NOMO-1 treated with dmso at 0.1 percent for 144 hours (cell line): ENCODE results near the gene TNNI3K.

Experiments
- DNase-seq: peaks from one replicate; lab custom pipeline; 2025; ENCODE audit not compliant: unreplicated experiment; lab: John Stamatoyannopoulos, UW

The TNNI3K gene

DNA sequence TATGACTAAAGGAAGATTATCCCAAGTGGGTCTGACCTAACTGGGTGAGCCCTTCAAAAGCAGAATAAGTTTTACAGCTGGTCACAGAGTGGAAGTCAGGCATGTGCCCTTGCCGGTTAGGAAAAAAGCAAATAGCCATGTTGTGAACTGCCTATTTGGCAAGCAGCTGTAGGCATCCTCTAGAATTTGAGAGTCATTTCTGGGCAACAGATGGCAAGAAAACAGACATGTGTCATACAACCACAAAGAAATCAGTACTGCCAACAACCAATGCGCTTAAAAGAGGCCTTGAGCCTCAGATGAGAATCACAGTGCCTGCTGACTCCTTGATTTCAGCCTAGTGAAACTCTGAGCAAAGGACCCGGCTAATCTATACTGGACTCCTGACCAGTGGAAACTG lies 250.4 kb downstream of the TNNI3K start:
- no peak for DNase-seq

DNA sequence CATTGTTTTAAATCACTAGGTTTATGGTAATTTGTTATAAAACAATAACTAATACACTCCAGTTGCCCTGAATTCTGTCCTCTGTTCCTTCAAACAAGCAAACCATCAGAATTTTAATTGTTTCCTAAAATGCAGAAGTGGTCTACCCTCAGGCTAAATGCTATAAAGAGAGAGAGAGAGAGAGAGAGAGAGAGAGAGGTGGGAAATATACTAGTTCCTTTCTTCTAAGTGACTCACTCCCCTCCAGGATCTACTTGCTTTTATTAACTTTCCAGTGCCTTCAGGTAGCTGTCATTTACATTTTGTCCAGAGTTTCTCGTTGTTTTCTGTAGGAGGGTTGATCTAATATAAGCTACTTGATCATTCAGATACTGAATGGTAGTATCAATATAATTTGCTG lies 250.8 kb downstream of the TNNI3K start:
- DNase-seq, result no peak

GRCh38 chr1:74496669-74497068 lies 261.5 kb downstream of the TNNI3K start:
- no peak for DNase-seq

DNA sequence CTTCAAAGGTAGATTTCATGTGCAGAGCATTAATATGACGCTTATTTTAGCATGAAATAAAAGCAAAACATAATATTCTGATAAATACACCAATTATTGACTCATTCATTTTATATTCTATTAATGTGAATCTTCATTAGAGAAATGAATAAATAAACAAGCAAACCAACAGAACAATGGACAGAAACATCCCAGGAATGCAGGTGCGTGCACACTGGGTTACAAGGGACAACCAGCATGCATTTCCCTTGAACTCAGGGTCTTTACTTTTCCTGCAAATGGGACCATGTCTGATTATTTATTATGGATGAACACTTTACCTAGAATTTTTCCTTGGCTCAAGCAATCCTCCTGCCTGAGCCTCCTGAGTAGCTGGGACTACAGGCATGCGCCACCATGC lies 263.7 kb downstream of the TNNI3K start:
- DNase-seq, result no peak

- no peak for DNase-seq
Observed at GRCh38 chr1:74502432-74502831, 267.2 kb downstream of the TNNI3K start.

GRCh38 chr1:74502858-74503257 lies 267.7 kb downstream of the TNNI3K start:
- no peak for DNase-seq

- no peak for DNase-seq
Observed at GRCh38 chr1:74504125-74504932, 269.1 kb downstream of the TNNI3K start.

- DNase-seq, result no peak
Observed at GRCh38 chr1:74504933-74505512, 269.8 kb downstream of the TNNI3K start.

DNA sequence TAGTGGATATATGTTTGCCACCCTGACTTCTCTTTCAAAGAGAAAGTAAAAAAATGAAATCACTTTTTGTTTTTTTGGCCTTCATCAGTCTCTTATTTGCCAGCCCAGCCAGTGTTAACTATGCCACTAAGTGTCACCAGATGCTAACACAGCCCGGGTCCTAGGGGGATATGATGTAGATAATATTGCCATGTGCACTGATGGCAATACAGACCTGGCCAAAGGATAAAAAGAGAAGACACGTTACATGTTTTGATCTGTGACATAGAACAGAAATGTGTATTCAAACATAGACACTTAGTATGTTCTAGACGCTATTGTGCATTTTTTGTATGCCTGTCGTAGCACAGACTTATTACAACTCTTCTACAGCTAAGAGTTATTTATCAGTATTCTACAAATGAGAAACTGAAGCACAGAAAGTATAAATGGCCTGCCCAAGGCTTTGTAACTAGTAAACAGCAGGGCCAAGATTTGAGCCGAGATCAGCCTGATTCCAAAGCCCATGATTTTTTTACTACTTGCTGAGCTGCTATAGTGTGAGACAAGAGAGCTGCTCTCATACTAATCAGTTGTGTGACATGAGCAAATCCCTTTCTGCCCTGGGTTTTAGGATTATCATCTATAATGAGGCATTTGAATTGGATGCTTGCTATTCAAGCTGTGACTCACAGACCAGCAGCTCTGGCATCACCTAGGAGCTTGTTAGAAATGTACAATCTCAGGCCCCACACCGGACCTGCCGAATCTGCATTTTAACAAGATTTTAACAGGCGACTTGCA lies 270.9 kb downstream of the TNNI3K start:
- no peak for DNase-seq

- no peak for DNase-seq
Observed at GRCh38 chr1:74508449-74508848, 273.3 kb downstream of the TNNI3K start.

DNA sequence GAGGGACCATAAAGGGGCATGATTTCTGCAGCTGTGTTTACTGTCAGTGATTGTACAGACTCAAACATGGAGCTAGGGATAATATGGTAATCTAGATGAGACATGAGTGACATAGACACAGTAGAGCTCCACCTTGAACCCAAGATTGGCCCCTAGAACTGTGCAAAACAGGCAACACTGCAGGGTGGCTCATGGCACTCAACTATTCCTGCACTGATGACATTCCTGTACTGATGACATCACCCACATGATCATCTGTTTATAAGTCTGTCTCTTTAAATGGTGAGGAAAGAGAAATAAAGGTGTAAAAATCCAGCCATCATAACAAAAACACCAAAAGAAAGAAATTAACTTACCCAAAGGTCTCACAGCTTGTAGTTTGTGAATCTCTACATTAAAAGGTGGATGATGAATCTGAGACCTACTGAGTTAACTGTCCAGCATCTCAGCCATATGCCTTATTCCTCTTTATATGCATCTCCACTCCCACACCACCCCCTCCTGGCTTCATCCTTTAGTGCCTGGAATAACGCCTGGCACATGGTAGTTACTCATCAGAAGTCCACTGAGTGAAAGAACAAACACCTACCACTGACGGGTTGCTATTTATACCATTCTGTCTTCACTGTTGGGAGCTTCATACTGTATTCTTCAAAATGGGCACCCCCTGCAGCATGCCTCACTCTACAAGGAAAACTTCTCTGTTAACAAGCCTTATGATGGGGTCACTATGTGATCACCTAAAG lies 277.2 kb downstream of the TNNI3K start, which contains the start of gene LRRC53:
LRRC53 (minus strand) TSS at position 442 of the 746 bp plus-strand sequence. CDS start 29,262 bp downstream, outside the sequence.
- no peak for DNase-seq

DNA sequence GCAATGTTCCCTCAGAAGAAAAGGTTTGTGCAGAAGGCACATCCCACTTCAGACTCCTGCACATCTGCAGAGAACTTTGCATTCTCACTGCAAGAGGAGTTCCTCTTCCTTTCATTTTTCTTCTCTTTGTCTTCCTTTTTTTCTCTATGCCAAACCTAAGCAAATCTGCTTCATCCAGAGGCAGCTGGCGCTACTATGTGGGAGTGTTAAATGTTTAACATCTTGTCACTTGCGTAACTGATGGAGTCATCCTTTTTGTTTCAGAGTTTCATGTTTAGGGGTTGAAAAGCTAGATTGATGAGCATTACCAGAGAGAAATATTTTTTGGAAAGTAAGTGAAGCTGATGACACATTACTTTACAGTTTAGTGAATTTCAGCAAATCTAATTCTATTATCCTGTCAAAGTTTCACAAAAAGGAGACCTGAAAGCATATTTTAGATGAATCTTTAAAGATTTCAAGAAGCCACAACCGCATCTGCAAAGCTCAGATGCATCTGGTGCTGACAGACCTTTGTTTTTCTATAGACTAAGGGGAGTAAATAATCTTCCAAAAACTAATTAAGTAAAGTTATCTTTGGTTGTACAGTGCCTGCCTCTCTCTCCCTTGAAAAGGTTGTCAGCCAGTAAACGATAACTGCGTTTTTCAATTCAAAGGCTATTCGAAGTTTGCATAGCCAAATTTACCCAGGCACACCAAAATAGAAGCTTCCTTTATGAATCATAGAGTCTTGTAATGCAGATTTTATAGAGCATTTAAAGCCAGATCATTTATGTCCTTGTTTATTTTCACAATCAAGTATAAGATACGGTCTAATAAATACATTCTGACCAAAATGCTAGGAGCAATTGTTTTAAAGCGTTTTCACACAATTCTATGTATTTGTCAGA lies 278.5 kb downstream of the TNNI3K start:
- no peak for DNase-seq

GRCh38 chr1:74517599-74518051 lies 282.4 kb downstream of the TNNI3K start:
- DNase-seq, result no peak

GRCh38 chr1:74522148-74522547 lies 287.0 kb downstream of the TNNI3K start:
- DNase-seq, result no peak

DNA sequence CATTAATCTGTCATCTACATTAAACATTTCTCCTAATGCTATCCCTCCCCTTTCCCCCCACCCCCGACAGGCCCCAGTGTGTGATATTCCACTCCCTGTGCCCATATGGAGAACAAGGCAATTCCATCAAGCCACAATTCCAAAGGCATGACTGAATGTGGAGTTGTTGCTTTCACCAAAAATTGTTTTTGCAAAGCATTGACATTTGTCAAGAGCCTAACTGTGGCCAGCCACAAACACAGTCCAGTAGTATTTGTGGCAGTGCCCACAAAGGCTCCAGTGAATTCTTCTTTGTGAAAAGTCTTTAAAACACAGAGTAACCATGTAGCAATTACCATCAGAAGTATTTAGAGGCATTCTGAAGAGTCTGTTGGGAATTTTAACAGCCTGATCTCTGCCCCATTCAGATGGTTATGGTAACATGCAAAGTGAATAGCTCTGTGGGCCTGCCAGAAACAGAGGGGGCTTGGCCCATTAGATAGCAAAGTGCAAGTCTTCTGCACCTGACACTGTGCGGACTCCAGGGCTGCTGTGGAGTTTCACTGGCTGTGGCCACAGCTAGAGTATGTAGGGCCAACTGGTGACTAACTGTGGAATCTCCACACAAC lies 288.8 kb downstream of the TNNI3K start:
- no peak for DNase-seq

DNA sequence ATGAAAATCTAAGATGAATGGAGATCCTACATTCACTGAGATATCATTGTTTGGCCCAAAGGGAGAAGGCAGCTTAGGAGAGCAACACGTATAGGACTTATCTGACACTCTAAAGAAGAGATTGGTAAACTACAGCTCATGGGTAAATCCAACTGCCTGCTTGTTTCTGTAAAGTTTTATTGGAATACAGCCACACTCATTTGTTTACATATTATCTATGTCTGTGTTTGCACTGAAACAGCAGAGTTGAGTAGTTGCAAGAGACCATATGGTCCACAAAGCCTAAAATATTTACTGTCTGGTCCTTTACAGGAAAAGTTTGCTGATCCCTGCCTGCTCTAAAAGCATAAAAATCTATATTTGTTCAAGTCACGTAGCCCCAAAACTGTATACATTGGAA lies 291.5 kb downstream of the TNNI3K start:
- no peak for DNase-seq

DNA sequence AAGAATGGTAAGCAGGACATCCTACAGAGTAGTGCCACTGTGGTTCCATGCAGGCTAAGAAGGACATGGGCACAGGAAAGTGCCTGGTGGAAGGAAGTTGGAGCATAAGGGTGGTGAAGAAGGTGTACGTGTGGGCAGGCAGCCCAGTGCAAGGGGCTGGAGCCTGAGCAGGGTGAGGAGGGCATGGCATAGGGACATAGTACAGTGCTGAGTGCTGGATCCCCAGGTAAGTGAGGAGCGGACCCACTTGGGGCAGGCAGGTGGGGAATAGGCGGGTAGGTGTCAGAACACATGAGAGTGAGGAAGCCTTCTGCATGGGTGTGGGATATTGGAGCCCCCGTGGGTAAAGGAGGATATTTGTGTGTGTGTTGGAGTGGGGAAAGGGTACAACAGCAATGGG lies 292.9 kb downstream of the TNNI3K start:
- no peak for DNase-seq

- DNase-seq, result no peak
Observed at GRCh38 chr1:74530892-74531291, 295.7 kb downstream of the TNNI3K start.

DNA sequence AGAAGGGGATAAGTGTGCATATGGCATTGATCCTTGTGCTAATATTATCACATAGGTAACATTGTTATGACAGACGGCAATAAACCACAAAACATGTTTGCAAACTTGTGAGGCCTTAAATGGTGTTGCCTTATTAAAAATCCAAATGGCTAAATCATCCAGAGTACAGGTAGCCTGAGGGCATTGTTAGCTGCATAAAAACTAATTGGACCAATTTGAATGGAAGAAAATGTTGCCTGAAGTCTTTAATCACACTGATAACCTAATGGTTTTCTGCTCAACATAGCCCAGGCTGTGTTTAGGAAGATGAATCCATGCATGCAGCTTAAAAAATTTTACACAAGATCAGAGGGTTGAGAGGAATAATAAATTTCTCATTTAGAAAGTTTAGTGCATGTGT lies 296.6 kb downstream of the TNNI3K start:
- DNase-seq, result no peak

DNA sequence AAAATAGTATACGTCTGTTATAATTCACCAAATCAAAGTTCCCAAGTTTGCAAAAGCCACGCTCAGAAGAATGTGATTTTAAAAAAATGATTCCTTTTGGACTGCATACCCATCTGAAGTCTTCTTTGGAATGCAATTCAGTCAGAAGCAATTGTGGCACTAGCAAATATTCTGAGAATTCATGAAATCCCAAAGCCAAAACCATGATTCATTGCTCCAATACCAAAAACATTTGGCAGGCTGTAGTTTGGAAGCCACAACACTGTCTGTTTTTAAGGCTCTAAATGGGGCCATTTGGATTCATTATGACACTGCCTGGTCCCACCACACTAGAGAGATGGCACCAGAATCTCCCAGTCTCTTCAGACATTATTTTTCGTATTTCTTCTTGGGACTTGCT lies 299.1 kb downstream of the TNNI3K start:
- DNase-seq, result no peak
